ENCODE results near the gene WDSUB1.

Gene WDSUB1

DNA sequence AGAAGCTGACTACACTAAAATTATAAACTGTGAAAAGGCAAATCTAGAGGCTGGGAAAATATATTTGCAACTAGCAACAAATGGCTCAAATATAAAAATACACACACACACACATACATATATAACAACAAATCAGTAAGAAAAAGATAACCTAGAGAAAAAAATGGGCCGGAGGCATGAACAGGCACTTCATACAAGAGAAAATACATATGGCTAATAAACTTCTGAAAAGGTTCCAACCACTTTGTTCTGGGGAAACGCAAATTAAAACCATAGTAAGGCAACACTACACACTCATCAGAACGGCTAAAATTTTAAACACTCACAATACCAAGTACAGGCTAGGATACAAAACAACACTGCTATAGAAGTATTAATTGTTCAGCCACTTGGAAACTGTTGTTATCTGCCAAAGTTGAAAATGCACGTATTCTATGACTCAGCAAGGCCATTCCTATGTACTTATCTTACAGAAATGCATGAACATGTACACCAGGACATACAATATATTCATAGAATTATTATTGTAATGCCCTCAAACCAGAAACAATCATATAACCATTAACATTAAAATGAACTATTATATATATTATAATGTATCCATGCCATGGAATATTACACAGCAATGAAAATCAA lies 15.6 kb downstream of the WDSUB1 start:
- no peak overlapping the region for H3K27ac ChIP-seq
- H3K4me3 ChIP-seq: no peak overlapping the region

DNA sequence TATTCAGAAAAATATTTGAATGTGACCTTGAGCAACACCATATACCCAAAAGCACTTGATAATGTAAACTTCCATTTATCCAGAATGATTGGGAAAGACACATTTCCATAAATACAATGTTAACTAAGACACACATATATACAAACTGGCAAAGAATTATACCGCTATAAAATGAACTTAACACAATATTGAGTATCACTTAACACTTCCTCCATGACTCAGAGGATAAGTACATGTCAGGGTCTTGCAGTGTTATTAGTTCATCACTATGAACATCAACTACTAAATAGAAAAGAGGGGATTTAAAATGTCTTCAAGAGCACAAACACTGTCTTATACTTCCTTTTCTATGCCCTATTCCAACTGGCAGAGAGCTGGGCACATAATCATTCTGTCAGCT lies 18.6 kb downstream of the WDSUB1 start:
- Histone ChIP-seq H3K4me3 (no peak overlapping the region), H3K27ac (no peak overlapping the region)

DNA sequence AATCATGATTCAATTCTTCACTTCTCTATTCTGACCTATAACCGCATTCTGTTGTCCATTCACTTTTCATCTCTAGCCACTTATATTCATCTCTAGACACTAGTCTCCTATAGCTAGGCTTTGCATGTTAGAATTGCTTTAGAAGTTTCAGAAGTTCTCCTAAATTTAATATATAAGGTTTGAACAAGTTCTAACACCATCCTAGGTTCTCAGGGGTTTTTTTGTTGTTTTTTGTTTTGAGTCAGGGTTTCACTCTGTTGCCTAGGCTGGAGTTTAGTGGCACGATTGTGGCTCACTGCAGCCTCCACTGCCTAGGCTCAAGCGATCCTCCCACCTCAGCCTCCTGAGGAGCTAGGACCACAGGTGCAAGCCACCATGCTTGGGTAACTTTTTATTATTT lies 19.9 kb downstream of the WDSUB1 start:
- Histone ChIP-seq H3K4me3 (no peak overlapping the region), H3K27ac (no peak overlapping the region)

GRCh38 chr2:159265171-159265576 lies 21.3 kb downstream of the WDSUB1 start:
- no peak overlapping the region for H3K27ac ChIP-seq
- no peak overlapping the region for H3K4me3 ChIP-seq

DNA sequence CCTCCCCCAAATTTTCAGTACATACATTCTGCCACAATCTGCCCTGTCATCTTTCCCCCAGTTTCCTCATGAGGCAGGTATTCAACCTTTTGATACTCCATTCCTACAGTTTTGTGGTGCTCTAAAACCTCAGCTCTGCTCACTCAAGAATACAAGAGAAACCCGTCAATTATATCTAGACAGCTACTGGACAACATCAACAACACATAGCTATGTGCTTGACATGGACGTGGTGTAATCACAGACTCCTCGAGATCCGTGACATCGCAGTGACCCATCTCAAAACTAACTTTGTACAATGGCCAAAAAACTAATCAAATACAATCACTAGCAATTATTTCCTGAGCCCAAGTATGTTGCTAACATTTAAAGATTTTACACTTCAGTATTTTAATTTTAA lies 23.6 kb downstream of the WDSUB1 start:
- Histone ChIP-seq H3K27ac (no peak overlapping the region), H3K4me3 (no peak overlapping the region)

GRCh38 chr2:159262226-159262625 lies 24.3 kb downstream of the WDSUB1 start:
- peak overlapping the region in 1 of 21 experiments; percentile 18 for H3K27ac ChIP-seq

GRCh38 chr2:159256159-159256558 lies 30.3 kb downstream of the WDSUB1 start:
- no peak overlapping the region for H3K27ac ChIP-seq
- no peak overlapping the region for H3K4me3 ChIP-seq

More at GRCh38 chr2:159262226-159262625, 24.3 kb downstream of the WDSUB1 start:
- H3K4me3 ChIP-seq: no peak overlapping the region

GRCh38 chr2:159252905-159253304 lies 33.6 kb downstream of the WDSUB1 start:
- Histone ChIP-seq H3K4me3 (no peak overlapping the region), H3K27ac (no peak overlapping the region)

GRCh38 chr2:159251296-159252173 lies 35.0 kb downstream of the WDSUB1 start:
- Histone ChIP-seq H3K27ac (peak overlapping the region in 2 of 21 experiments; percentile 41 to 82), H3K4me3 (no peak overlapping the region)

- Histone ChIP-seq H3K27ac (peak overlapping the region in 18 of 21 experiments; percentile 29 to 82 (median 66)), H3K4me3 (no peak overlapping the region)
These were observed 36.4 kb downstream of the WDSUB1 start for GRCh38 chr2:159249990-159250715.

- Histone ChIP-seq H3K27ac (no peak overlapping the region), H3K4me3 (no peak overlapping the region)
These were observed 40.0 kb downstream of the WDSUB1 start for GRCh38 chr2:159246325-159246988.

- Histone ChIP-seq H3K27ac (no peak overlapping the region), H3K4me3 (no peak overlapping the region)
These were observed 43.0 kb downstream of the WDSUB1 start for GRCh38 chr2:159243529-159243928.

GRCh38 chr2:159234868-159235267 lies 51.6 kb downstream of the WDSUB1 start:
- Histone ChIP-seq H3K27ac (no peak overlapping the region), H3K4me3 (no peak overlapping the region)

DNA sequence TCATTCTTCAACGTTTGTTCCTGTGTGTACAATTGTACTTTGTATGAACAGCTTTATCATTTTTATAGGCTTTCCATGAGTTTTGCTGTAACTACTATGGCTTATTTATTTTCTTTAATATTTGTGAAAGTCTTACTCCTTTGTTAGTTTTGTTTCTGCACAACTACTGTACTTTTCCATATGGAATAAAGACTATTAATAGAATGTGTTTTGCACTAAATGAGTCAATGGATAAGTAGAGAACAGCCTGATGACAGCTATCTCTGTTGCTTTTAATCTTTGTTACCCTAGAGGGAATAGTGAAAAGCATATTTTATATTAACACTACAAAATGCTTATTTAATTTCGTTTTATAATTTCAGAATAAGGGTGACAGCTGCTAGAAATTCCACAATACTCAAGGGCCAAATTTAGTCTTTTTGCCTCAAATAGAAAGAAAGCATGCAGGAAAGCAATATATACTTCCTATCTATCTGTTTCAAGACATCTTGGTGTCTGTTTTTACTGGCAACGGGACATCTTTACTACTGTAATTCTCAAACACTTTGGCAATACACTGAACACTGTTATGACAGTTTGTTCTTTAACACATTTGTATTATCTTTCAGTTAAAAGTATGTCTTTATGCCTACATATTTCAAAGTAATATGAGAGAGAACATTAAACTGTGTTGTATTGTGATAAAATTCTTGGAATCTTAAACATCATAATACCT lies 53.9 kb downstream of the WDSUB1 start:
- Histone ChIP-seq H3K27ac (no peak overlapping the region), H3K4me3 (no peak overlapping the region)

- H3K27ac ChIP-seq: no peak overlapping the region
- no peak overlapping the region for H3K4me3 ChIP-seq
These were observed 56.2 kb downstream of the WDSUB1 start for GRCh38 chr2:159230145-159230877.

GRCh38 chr2:159229476-159230144 lies 56.9 kb downstream of the WDSUB1 start:
- peak overlapping the region in 1 of 21 experiments; percentile 65 for H3K27ac ChIP-seq
- no peak overlapping the region for H3K4me3 ChIP-seq

GRCh38 chr2:159228081-159228581 lies 58.4 kb downstream of the WDSUB1 start:
- Histone ChIP-seq H3K4me3 (no peak overlapping the region), H3K27ac (peak overlapping the region in 15 of 21 experiments; percentile 6 to 68 (median 35))

DNA sequence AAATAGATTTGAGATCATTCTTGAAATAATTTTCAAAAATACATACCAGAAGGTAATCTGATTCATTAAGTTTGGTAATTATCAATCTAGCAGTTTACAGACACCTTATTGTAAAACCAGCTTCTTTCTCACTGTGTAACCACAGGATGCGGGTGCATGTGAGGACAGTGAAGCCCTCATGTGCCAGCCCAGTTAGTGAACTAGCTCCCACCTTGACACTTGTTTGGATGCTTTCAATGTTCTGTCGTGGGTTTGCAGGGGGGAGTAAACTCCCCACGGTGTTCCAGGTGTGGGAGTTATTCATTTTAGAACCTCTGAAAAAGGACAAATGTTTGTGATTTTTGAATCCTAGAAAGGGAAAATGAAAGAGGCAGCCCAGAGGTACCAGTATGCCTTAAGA lies 59.0 kb downstream of the WDSUB1 start:
- peak overlapping the region in 14 of 21 experiments; percentile 6 to 68 (median 41) for H3K27ac ChIP-seq
- H3K4me3 ChIP-seq: no peak overlapping the region
